H9 (cell line): ENCODE data around the gene HEG1. TPM values are rescaled to one million over a fixed set of nuclear protein-coding genes. Genes with fewer than 3 reads are reported as not detected.

ENCODE experiments used
- DNase-seq: peaks from one replicate; pipeline ENCODE4 v3.0.0-alpha.2; 2017
- H2AFZ ChIP-seq: one replicate; pipeline ENCODE4 v1.6.1; 2013; ENCODE audit warnings: mild to moderate bottlenecking, low read length, control low read depth, moderate library complexity
- H2AK5ac ChIP-seq: 2 replicates; pipeline ENCODE4 v1.6.1; 2013; ENCODE audit warnings: low read length, control low read depth, mixed read lengths; ENCODE audit not compliant: insufficient read length
- H2BK120ac ChIP-seq: one replicate; pipeline ENCODE4 v1.6.1; 2013; ENCODE audit warnings: low read depth, mild to moderate bottlenecking, low read length, control low read depth, inconsistent platforms; ENCODE audit not compliant: poor library complexity, severe bottlenecking
- H2BK12ac ChIP-seq: 2 replicates; pipeline ENCODE4 v1.6.1; 2013; ENCODE audit warnings: low read length, control low read depth, mixed read lengths, low read depth; ENCODE audit not compliant: insufficient read length
- H2BK15ac ChIP-seq: 2 replicates; pipeline ENCODE4 v1.6.1; 2013; ENCODE audit warnings: low read depth, low read length, control low read depth
- H2BK20ac ChIP-seq: one replicate; pipeline ENCODE4 v1.6.1; 2013; ENCODE audit warnings: low read depth, mild to moderate bottlenecking, low read length, control low read depth, inconsistent platforms; ENCODE audit not compliant: poor library complexity, severe bottlenecking
- H2BK5ac ChIP-seq: 2 replicates; pipeline ENCODE4 v1.6.1; 2013; ENCODE audit warnings: low read length, control low read depth, mixed read lengths; ENCODE audit not compliant: insufficient read length
- H3K14ac ChIP-seq: 2 replicates; pipeline ENCODE4 v1.6.1; 2013; ENCODE audit warnings: low read length, control low read depth; ENCODE audit not compliant: insufficient read depth
- H3K18ac ChIP-seq: 2 replicates; pipeline ENCODE4 v1.6.1; 2013; ENCODE audit warnings: low read depth, mild to moderate bottlenecking, mixed read lengths, low read length, control low read depth; ENCODE audit not compliant: insufficient read length
- H3K23ac ChIP-seq: 2 replicates; pipeline ENCODE4 v1.6.1; 2013; ENCODE audit warnings: low read length, control low read depth, mixed read lengths, low read depth; ENCODE audit not compliant: insufficient read length
- H3K23me2 ChIP-seq: 2 replicates; pipeline ENCODE4 v1.6.1; 2013; ENCODE audit warnings: low read depth, mild to moderate bottlenecking, mixed read lengths, low read length, control low read depth; ENCODE audit not compliant: insufficient read length, poor library complexity, severe bottlenecking
- H3K27ac ChIP-seq: 2 replicates; pipeline ENCODE4 v1.5.1; 2013; ENCODE audit warnings: low read length, control low read depth, mixed read lengths, low read depth; ENCODE audit not compliant: insufficient read length
- H3K27me3 ChIP-seq: 2 replicates; pipeline ENCODE4 v1.6.1; 2013; ENCODE audit warnings: low read length, control low read depth, inconsistent platforms; ENCODE audit not compliant: insufficient read depth
- H3K4ac ChIP-seq: 2 replicates; pipeline ENCODE4 v1.6.1; 2013; ENCODE audit warnings: low read depth, mild to moderate bottlenecking, control low read depth, inconsistent platforms, low read length, moderate library complexity
- H3K4me1 ChIP-seq: 2 replicates; pipeline ENCODE4 v1.6.1; 2013; ENCODE audit warnings: low read length, control low read depth, inconsistent platforms; ENCODE audit not compliant: insufficient read depth
- H3K4me2 ChIP-seq: 2 replicates; pipeline ENCODE4 v1.6.1; 2013; ENCODE audit warnings: low read length, control low read depth, mixed read lengths; ENCODE audit not compliant: insufficient read length, insufficient read depth
- H3K56ac ChIP-seq: 2 replicates; pipeline ENCODE4 v1.6.1; 2013; ENCODE audit warnings: low read depth, mild to moderate bottlenecking, mixed read lengths, low read length, control low read depth; ENCODE audit not compliant: insufficient read length
- H3K79me1 ChIP-seq: 2 replicates; pipeline ENCODE4 v1.6.1; 2013; ENCODE audit warnings: low read depth, mild to moderate bottlenecking, moderate library complexity, low read length, control low read depth, inconsistent platforms; ENCODE audit not compliant: insufficient read depth, poor library complexity, severe bottlenecking
- H3K79me2 ChIP-seq: 2 replicates; pipeline ENCODE4 v1.6.1; 2013; ENCODE audit warnings: low read length, control low read depth, inconsistent platforms; ENCODE audit not compliant: insufficient read depth
- H3K9ac ChIP-seq: 2 replicates; pipeline ENCODE4 v1.6.1; 2013; ENCODE audit warnings: low read length, control low read depth, mixed read lengths; ENCODE audit not compliant: insufficient read length; ENCODE audit errors: extremely low read depth
- H3K9me3 ChIP-seq: one replicate; pipeline ENCODE4 v1.6.1; 2013; ENCODE audit warnings: low read depth, low read length, inconsistent platforms; ENCODE audit not compliant: control insufficient read depth
- H3T11ph ChIP-seq: one replicate; pipeline ENCODE4 v1.6.1; 2013; ENCODE audit warnings: mild to moderate bottlenecking, low read length, control low read depth, inconsistent platforms
- H4K20me1 ChIP-seq: one replicate; pipeline ENCODE4 v1.6.1; 2013; ENCODE audit not compliant: control insufficient read depth, insufficient read length, insufficient read depth
- H4K5ac ChIP-seq: 2 replicates; pipeline ENCODE4 v1.6.1; 2013; ENCODE audit warnings: low read depth, mild to moderate bottlenecking, mixed read lengths, low read length, control low read depth; ENCODE audit not compliant: insufficient read length
- H4K8ac ChIP-seq: replicated peaks from 2 replicates; pipeline ENCODE4 v1.6.1; 2013; ENCODE audit warnings: low read length, control low read depth, mixed read lengths, low read depth; ENCODE audit not compliant: insufficient read length
- H4K91ac ChIP-seq: 2 replicates; pipeline ENCODE4 v1.6.1; 2013; ENCODE audit warnings: low read depth, mild to moderate bottlenecking, moderate library complexity, mixed read lengths, low read length, control low read depth; ENCODE audit not compliant: insufficient read length
- H3K27ac Mint-ChIP-seq, 3 experiments: 2 replicates in 2 of 3; 3 replicates in 1 of 3; pipeline ENCODE4 v1.8.0; 2020 to 2021; ENCODE audit warnings: mixed read lengths in 3 of 3, mild to moderate bottlenecking in 1 of 3, moderate library complexity in 1 of 3
- H3K27me3 Mint-ChIP-seq: 2 replicates; pipeline ENCODE4 v1.8.0; 2021; ENCODE audit warnings: low read depth, mild to moderate bottlenecking, moderate library complexity, mixed read lengths
- H3K36me3 Mint-ChIP-seq, 3 experiments: 2 replicates in 2 of 3; 3 replicates in 1 of 3; pipeline ENCODE4 v1.8.0; 2020 to 2021; ENCODE audit warnings: low read depth in 3 of 3, mixed read lengths in 3 of 3; ENCODE audit not compliant: insufficient read depth in 1 of 3
- H3K4me1 Mint-ChIP-seq, 2 experiments: 2 replicates each; pipeline ENCODE4 v1.8.0; 2020; ENCODE audit warnings: mixed read lengths in 2 of 2
- H3K4me3 Mint-ChIP-seq, 2 experiments: 2 replicates in 1 of 2; 3 replicates in 1 of 2; pipeline ENCODE4 v1.8.0; 2020 to 2021; ENCODE audit warnings: mild to moderate bottlenecking in 2 of 2, mixed read lengths in 2 of 2, moderate library complexity in 1 of 2
- H3K9me3 Mint-ChIP-seq, 2 experiments: 2 replicates in 1 of 2; 3 replicates in 1 of 2; pipeline ENCODE4 v1.8.0; 2020; ENCODE audit warnings: mild to moderate bottlenecking in 2 of 2, mixed read lengths in 2 of 2, moderate library complexity in 1 of 2
- WGBS: extraction: QIAGEN DNeasy Blood & Tissue Kit; methylation state at CpG from one replicate; pipeline ENCODE4 v1.1.7; 2013; ENCODE audit warnings: missing lambda C conversion rate, low lambda C conversion rate, mixed read lengths; ENCODE audit not compliant: insufficient read length; ENCODE audit errors: extremely low coverage; 5-methylcytosine and 5-hydroxymethylcytosine counted together
- total RNA-seq: library from RNA; stranded (reverse); gene quantifications from 2 replicates; pipeline ENCODE4 v1.2.1, GENCODE V29; 2021
- TF ChIP-seq, protein P1 (sequence below): fragments of 200-600 bp; sonication (generic); conservative IDR thresholded peaks from 3 replicates; pipeline ENCODE4 v1.8.0; 2021; ENCODE audit warnings: antibody characterized with exemption, mild to moderate bottlenecking

The HEG1 gene
- total RNA-seq, 1 experiment from 2014 or later, result 10.3 TPM

GRCh38 chr3:124916837-124917409 lies 138.9 kb downstream of the HEG1 start:
- no peak overlapping the region for H3K4ac ChIP-seq
- WGBS, result no CpG with 5 or more reads among the region's 8 CpGs
- no peak overlapping the region for H2BK5ac ChIP-seq
- H4K91ac ChIP-seq, result no peak overlapping the region
- Mint-ChIP-seq H3K4me1 (no peaks in the 10 kb centered on the region), H3K4me3 (no peak overlapping the region), H3K36me3 (no peaks in the 10 kb centered on the region), H3K27ac (no peak overlapping the region; a peak in 1 of 7 replicates), H3K9me3 (no peaks in the 10 kb centered on the region), H3K27me3 (no peaks in the 10 kb centered on the region)
- no peaks in the 10 kb centered on the region for H3K79me1 ChIP-seq
- no peaks in the 10 kb centered on the region for H3K27me3 ChIP-seq
- no peak for DNase-seq
- no peak overlapping the region for H2AFZ ChIP-seq
- no peak overlapping the region for H2BK12ac ChIP-seq
- no peaks in the 10 kb centered on the region for H3K23me2 ChIP-seq
- no peak overlapping the region for H3K23ac ChIP-seq
- H3K4me1 ChIP-seq, result 0 out of 2 replicates have a peak, but pooled peaks cover 2% of the 10 kb centered on the region
- H4K20me1 ChIP-seq, result no peaks in the 10 kb centered on the region
- no peak overlapping the region for H4K5ac ChIP-seq
- TF ChIP-seq, protein P1, sequence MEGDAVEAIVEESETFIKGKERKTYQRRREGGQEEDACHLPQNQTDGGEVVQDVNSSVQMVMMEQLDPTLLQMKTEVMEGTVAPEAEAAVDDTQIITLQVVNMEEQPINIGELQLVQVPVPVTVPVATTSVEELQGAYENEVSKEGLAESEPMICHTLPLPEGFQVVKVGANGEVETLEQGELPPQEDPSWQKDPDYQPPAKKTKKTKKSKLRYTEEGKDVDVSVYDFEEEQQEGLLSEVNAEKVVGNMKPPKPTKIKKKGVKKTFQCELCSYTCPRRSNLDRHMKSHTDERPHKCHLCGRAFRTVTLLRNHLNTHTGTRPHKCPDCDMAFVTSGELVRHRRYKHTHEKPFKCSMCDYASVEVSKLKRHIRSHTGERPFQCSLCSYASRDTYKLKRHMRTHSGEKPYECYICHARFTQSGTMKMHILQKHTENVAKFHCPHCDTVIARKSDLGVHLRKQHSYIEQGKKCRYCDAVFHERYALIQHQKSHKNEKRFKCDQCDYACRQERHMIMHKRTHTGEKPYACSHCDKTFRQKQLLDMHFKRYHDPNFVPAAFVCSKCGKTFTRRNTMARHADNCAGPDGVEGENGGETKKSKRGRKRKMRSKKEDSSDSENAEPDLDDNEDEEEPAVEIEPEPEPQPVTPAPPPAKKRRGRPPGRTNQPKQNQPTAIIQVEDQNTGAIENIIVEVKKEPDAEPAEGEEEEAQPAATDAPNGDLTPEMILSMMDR, result no peak
- H2AK5ac ChIP-seq, result no peak overlapping the region
- no peaks in the 10 kb centered on the region for H3K9me3 ChIP-seq
- H2BK20ac ChIP-seq, result no peak overlapping the region
- no peak overlapping the region for H4K8ac ChIP-seq
- H2BK120ac ChIP-seq, result no peak overlapping the region
- no peak overlapping the region for H3K4me2 ChIP-seq
- no peaks in the 10 kb centered on the region for H3K79me2 ChIP-seq
- no peak overlapping the region for H3K18ac ChIP-seq
- no peak overlapping the region for H3K27ac ChIP-seq
- H3T11ph ChIP-seq, result no peak overlapping the region
- no peak overlapping the region for H3K56ac ChIP-seq
- no peak overlapping the region for H2BK15ac ChIP-seq
- no peak overlapping the region for H3K9ac ChIP-seq
- no peak overlapping the region for H3K14ac ChIP-seq

Other genes starting within 250 kb of the HEG1 start
- 146 and 148 TPM in 2 replicates for gene ITGB5, start 168.6 kb downstream of the HEG1 start, total RNA-seq
- gene MUC13, start 121.2 kb downstream of the HEG1 start, total RNA-seq, result not detected in 2 replicates
- 8.2 and 9.1 TPM in 2 replicates for gene SLC12A8, start 156.8 kb upstream of the HEG1 start, total RNA-seq